GM19463 (cell line): ENCODE measurements around the gene CFAP58.
A peak's percentile ranks its signal among the peaks of the same experiment; 100 is the strongest.

Experiments
- ATAC-seq: cut with Tn5 transposase; IDR thresholded peaks from one replicate; pipeline ENCODE4 v1.9.1; 2021; ENCODE audit warnings: mild to moderate bottlenecking, moderate library complexity; ENCODE audit not compliant: unreplicated experiment

Gene CFAP58

GRCh38 chr10:104353325-104354048 lies at the start of gene CFAP58:
Gene CFAP58, plus strand, starts transcription at chr10:104353833. Its CDS starts 65 bp downstream, at chr10:104353898.
- peak; percentile 55 for ATAC-seq

- no peak for ATAC-seq
Observed at GRCh38 chr10:104304356-104304745, 49.3 kb upstream of the CFAP58 start.

GRCh38 chr10:104304927-104305326 lies 48.7 kb upstream of the CFAP58 start:
- ATAC-seq = no peak

GRCh38 chr10:104306897-104307296 lies 46.7 kb upstream of the CFAP58 start:
- no peak for ATAC-seq

GRCh38 chr10:104307576-104308438 lies 45.8 kb upstream of the CFAP58 start:
- ATAC-seq = no peak

GRCh38 chr10:104308439-104308903 lies 45.2 kb upstream of the CFAP58 start:
- ATAC-seq = peak; percentile 81

- no peak for ATAC-seq
Observed at GRCh38 chr10:104309980-104310978, 43.4 kb upstream of the CFAP58 start.

- ATAC-seq = no peak
Observed at GRCh38 chr10:104311184-104311720, 42.4 kb upstream of the CFAP58 start.

- ATAC-seq = no peak
Observed at GRCh38 chr10:104314591-104315485, 38.8 kb upstream of the CFAP58 start.

- ATAC-seq = no peak
Observed at GRCh38 chr10:104315486-104315921, 38.1 kb upstream of the CFAP58 start.

- no peak for ATAC-seq
Observed at GRCh38 chr10:104316321-104317099, 37.1 kb upstream of the CFAP58 start.

GRCh38 chr10:104317269-104317710 lies 36.3 kb upstream of the CFAP58 start:
- ATAC-seq = no peak

GRCh38 chr10:104317726-104318299 lies 35.8 kb upstream of the CFAP58 start:
- no peak for ATAC-seq

GRCh38 chr10:104318326-104318725 lies 35.3 kb upstream of the CFAP58 start:
- ATAC-seq = no peak

GRCh38 chr10:104318810-104319741 lies 34.6 kb upstream of the CFAP58 start:
- ATAC-seq = no peak

- no peak for ATAC-seq
Observed at GRCh38 chr10:104321226-104321625, 32.4 kb upstream of the CFAP58 start.
